HTR-8/SVneo (cell line): ENCODE data around the gene SMIM28.

Experiments used
- DNase-seq: peaks from one replicate; pipeline ENCODE4 v3.0.0; 2011; ENCODE audit warnings: low spot score, mixed read lengths; ENCODE audit not compliant: insufficient read length
- FAIRE-seq: peaks from 2 replicates; lab custom pipeline; 2011; peaks lifted over from hg19 to GRCh38; lab: Jason Lieb, UNC

The SMIM28 gene

DNA sequence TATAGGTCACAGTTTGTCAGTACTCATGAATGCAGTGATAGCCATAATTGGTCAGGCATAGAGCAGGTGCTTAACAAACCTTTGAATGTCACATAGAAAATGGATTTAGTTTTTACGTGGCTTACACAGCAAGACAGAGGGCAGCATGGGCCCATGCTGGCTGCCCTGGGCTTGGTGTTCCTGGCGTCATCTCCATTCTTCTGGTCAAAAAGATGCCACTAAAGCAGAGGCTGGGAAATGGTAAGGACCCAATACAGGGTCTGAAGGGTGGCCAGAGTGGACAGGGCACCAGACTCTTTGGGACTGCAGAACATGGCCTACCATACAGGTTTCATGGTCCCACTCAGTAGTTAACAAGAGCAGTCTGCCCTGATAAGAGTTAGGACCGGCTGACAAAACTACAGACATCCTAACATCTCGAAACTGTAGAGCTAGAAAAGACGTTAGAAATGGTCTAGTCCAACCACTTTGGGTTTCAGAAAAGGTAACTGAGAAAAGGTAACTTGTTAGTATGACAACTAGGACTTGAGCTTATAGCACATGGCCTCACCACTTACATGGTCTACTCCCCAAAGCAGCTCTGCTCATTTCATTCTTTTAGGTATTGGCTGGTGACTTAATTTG is 48.9 kb downstream of the SMIM28 start:
- no peak for DNase-seq
- no peak for FAIRE-seq

DNA sequence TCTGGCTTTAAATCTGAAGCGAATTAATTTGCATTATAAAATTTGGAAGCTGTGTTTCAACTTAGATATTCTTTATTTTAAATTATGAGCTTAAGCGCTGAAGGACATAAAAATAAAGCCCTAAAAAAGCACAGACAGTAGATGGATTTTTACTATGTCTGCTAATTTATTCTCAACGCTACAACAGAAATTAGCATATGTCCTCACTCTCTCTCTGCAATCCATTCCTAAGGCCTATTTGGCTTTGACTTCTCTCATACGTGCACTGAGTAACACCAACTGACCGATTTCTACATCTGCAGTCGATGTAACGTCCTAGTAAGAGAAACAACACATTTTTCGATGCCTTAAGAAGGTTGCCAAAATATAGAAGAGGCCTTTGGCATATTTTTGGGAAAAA is 50.0 kb downstream of the SMIM28 start:
- no peak for DNase-seq
- FAIRE-seq: no peak

DNA sequence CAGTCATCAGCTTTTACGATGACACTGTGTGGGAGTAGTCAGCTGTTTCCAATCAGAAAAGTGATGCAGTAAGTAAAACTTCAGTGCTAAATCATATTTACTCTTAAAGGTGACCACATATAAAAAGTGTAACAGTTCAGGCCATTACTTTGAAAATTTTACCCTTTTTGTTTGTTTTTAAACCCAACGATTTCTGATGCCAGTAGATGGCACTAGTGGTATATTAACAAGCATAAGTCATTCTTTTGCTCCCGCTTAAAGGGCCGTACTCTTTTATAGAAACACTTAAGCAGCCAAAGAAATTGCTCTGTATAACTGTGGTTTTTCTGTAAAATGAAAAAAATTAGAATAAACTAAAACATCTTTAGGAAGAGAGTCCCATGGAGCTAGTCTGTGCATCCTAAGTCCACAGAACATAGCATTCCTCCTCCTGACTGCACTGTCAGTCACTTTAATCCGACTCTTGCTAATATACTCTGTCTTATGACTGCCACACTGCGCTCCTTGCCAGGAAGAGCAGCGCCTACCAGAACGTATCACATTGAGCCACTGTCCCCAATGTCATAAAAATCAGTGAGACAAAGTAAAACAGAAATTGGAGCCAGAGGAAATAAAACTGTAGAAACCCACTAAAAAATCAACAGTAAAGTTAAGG is 51.4 kb downstream of the SMIM28 start:
- peak; percentile 35 for DNase-seq

DNA sequence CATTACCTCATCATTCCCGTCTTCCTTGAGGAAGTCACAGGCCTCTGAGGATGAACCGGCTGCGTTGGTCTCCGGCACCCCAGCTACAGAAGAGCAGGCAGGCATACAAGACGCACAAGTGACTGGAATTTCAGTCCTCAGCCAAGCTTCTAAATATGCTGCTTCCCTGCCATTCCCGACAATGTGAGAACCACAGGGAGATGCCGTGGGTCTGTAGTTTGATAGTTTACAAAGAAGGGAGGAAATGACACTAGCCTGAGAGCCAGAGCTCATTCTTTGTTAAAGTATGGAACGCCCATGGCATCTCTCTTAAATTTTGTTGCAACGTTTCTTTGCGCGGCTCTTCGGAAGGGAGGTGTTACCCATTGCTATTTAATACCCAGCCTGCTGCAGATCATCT is 52.1 kb downstream of the SMIM28 start:
- DNase-seq: no peak
- FAIRE-seq: no peak

More for the DNA sequence above, 51.4 kb downstream of the SMIM28 start:
- FAIRE-seq: peak; percentile 62

DNA sequence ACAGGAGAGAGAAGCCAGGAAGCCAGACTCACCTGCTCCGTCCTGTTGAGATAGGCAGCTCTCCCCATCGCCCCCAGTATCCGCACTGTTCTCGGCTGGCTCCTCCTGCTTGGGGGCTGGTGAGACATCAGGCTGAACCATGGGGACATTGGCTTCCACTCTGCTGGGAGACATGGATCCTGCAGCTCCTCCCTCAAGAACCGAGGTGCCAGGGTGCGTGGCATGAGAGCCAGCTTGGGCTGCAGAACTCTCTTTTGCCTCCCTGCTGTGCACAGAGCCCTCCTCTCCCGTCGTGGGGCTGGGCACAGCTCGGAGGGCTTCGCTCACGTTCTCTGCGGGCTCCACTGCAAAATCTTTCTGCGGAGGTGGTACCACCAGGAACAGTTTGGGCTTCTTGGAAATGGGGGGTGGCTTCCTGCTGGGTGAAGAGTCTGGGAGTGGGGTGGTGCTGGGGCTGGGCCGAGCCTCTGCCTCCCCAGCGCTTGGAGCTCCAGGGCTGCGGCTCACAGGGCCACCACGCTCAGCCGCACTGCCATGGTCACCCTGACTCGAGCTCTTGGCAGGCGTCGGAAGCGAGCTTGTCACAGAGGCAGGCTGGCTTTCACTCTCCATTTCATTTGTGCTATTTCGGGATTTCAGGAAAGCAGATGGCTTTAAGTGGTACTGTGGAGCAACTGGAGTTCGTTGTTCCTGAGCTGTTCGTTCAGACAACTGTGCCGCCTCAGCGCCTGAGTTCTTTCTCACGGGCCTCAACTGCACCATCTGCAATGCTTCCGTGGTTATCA is 52.8 kb downstream of the SMIM28 start:
- DNase-seq (no peak), FAIRE-seq (no peak)

DNA sequence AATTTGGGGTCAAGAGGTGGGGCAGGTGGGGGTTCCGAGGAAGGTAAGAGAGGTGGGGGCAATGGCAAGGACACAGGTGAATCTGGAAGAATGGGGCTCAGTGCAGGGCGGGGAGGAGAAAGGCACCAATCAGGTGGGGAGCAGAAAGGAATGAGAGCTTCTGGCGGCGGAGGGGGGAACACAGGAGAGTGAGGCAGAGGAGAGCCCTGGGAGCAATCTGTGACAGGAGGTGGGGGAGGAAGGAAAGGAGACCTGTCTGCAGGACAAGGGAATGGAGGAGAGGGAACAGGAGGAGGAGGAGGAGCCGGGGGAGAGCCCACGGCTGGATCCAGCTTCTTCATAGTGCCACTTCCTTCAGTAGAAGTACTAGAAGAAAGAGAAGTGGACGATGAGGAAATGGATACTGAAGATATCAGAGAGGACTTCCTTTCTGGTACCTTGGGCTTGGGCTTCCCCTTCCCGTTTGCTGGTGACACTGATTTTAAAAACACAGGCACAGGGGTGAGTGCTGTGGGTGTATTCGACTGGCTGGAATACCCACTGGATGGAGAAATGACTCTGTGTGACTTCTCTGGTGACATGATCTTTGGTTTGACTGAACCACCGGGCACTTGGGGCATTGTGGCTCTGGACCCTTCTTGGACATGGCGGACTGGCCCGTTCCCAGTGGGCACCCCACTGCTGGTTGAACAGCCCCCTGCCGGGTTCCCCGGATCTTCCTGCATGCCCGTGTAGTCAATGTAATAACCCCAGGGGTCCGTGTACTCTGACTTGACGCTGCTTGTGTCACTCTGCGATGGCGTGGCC is 53.8 kb downstream of the SMIM28 start:
- DNase-seq (no peak), FAIRE-seq (no peak)

DNA sequence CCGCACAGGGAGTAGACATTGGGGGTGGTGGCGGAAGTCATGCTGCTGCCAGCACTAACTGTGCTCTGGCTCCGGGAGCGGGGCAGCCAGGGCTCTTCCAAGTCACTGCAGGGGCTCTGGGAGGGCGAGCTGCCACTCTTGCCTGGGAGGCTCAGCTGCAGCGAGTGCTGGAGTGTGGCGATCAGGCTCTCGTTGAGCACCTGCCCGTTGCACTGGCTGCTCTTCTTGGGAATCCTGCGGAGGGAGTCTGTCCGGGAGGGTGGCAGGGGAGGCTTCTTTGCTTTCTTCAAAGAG is 54.3 kb downstream of the SMIM28 start:
- FAIRE-seq (no peak), DNase-seq (no peak)
